ENCODE data around the gene HDAC4.

DNA sequence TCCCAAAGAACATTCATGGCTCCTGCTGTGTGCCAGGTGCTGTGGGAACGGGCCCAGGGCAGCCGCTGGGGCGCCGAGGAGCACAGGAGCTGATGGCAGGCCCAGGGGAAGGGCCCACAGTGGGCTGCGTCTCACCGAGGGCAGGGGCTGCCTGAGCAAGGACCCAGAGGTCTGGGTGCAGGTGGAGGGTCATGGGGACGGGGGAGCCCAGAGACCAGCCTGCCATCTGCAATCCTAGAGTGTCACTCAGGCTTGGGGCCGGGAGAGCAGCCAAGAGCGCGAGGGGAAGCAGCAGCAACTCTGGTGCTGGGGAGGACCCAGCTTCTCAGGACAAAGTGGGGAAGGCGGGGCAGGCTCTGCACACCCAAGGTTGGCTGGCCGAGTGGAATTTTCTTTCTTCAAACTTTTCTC lies 207.4 kb downstream of the HDAC4 start:
- TF ChIP-seq CTCF (IDR thresholded peaks at IDR 0.05) (no peak), POLR2AphosphoS5 (IDR thresholded peaks at IDR 0.05; ENCODE audit: low read depth, low read length) (no peak), REST (IDR thresholded peaks at IDR 0.05; ENCODE audit: insufficient read depth in 1 of 2, low read depth in 2 of 2, low read length in 1 of 2) (no peak), SIN3A (IDR thresholded peaks at IDR 0.05; ENCODE audit: borderline replicate concordance, insufficient read depth, low read depth, low read length) (no peak)
